ENCODE results near the gene PSMB11. TPM values are rescaled to one million over a fixed set of nuclear protein-coding genes. Genes with fewer than 3 reads are reported as not detected.

The PSMB11 gene
- total and polyA plus RNA-seq, 2 donors (not counting 1 experiment from before 2014, with no cell fraction given), result not detected

- ChIA-PET POLR2A (no interaction called here), CTCF (interaction anchor here (1.0 to 3.4 kb wide), 24 partner anchors 8 to 694 kb away, joined by 3 to 33 read pairs (median 6); partner anchors contain the start of genes ACIN1, C14orf119 and SLC7A8)
- WGBS (ENCODE audit: insufficient coverage), result 93% methylated on average over 4 of the region's 5 CpGs
- ATAC-seq (ENCODE audit: low read depth) (no peak), DNase-seq (no peak)
- Mint-ChIP-seq H3K4me1 (peaks cover 2% of the 10 kb centered on the region), H3K27ac (peak overlapping the region; percentile 16), H3K27me3 (no peaks in the 10 kb centered on the region), H3K9me3 (ENCODE audit: insufficient read depth) (no peaks in the 10 kb centered on the region), H3K4me3 (no peak overlapping the region)
- Histone ChIP-seq H3K36me3 (replicated peaks in 1 of 2; ENCODE audit: control extremely low read depth in 1 of 2, control insufficient read depth in 1 of 2, extremely low read depth in 1 of 2, insufficient read depth in 2 of 2, low read length in 1 of 2) (peaks cover 23 to 84% of the 10 kb centered on the region in 2 experiments), H3K4me3 (ENCODE audit: control extremely low read depth in 1 of 5, extremely low read depth in 1 of 5, insufficient read depth in 1 of 5, low read depth in 2 of 5, low read length in 4 of 5) (no peak overlapping the region), H3K27me3 (replicated peaks in 1 of 4; ENCODE audit: control extremely low read depth in 1 of 4, control insufficient read depth in 3 of 4, insufficient read depth in 4 of 4, low read length in 3 of 4) (no peaks in the 10 kb centered on the region), H2AFZ (ENCODE audit: insufficient read depth, low read depth, low read length, poor library complexity, severe bottlenecking) (no peak overlapping the region), H3K79me2 (ENCODE audit: control insufficient read depth, insufficient read depth, low read length) (peaks cover 19% of the 10 kb centered on the region), H3K9me3 (ENCODE audit: control extremely low read depth in 1 of 3, control insufficient read depth in 2 of 3, insufficient read depth in 1 of 3, low read length in 2 of 3) (no peaks in the 10 kb centered on the region), H4K20me1 (ENCODE audit: control insufficient read depth, insufficient read depth, low read length, poor library complexity, severe bottlenecking) (peaks cover 36% of the 10 kb centered on the region), H3K4me2 (replicated peaks; ENCODE audit: low read depth, low read length, poor library complexity, severe bottlenecking) (no peak overlapping the region), H3K27ac (ENCODE audit: low read length in 2 of 2) (no peak overlapping the region), H3K9ac (ENCODE audit: low read length) (no peak overlapping the region), H3K4me1 (ENCODE audit: control insufficient read depth in 2 of 2, insufficient read depth in 2 of 2, low read length in 2 of 2) (no peaks in the 10 kb centered on the region)
- intact Hi-C loops (cut with micrococcal nuclease), result loop anchor here (2.0 kb wide), 1 partner anchor 17 kb away; the partner anchor contains the start of genes ACIN1 and C14orf119
- TF ChIP-seq, protein P1, sequence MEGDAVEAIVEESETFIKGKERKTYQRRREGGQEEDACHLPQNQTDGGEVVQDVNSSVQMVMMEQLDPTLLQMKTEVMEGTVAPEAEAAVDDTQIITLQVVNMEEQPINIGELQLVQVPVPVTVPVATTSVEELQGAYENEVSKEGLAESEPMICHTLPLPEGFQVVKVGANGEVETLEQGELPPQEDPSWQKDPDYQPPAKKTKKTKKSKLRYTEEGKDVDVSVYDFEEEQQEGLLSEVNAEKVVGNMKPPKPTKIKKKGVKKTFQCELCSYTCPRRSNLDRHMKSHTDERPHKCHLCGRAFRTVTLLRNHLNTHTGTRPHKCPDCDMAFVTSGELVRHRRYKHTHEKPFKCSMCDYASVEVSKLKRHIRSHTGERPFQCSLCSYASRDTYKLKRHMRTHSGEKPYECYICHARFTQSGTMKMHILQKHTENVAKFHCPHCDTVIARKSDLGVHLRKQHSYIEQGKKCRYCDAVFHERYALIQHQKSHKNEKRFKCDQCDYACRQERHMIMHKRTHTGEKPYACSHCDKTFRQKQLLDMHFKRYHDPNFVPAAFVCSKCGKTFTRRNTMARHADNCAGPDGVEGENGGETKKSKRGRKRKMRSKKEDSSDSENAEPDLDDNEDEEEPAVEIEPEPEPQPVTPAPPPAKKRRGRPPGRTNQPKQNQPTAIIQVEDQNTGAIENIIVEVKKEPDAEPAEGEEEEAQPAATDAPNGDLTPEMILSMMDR (IDR thresholded peaks at IDR 0.05), result no peak
- TF ChIP-seq EZH2 (IDR thresholded peaks at IDR 0.05; ENCODE audit: borderline replicate concordance, insufficient read depth, low read depth, low read length, poor library complexity, severe bottlenecking), result no peak
Measured at GRCh38 chr14:23077962-23078361, 36.0 kb downstream of the PSMB11 start.

DNA sequence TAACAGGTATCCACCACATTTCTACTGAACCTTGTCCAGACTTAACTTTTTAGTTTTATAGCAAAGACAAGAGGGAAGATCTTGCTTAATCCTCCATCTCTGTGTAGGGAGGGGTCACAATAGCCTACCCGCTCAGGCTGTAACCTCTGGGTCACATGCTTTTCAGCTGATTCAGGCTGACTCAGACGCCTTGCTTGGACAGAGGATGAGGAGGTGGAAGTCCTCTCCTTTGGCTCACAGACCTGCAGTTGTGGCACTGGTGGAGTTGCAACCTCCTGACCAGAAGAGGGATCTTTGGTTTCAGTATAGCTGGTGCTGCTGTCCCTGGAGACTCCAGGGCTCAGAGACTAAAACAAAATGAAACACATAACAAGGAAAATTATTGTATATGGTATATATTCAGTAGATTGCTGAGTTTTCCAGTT, 36.7 kb downstream of the PSMB11 start:
- Mint-ChIP-seq H3K27me3 (no peaks in the 10 kb centered on the region), H3K4me1 (peaks cover 2% of the 10 kb centered on the region), H3K27ac (no peak overlapping the region), H3K4me3 (no peak overlapping the region), H3K9me3 (ENCODE audit: insufficient read depth) (no peaks in the 10 kb centered on the region)
- Histone ChIP-seq H3K36me3 (replicated peaks in 1 of 2; ENCODE audit: control extremely low read depth in 1 of 2, control insufficient read depth in 1 of 2, extremely low read depth in 1 of 2, insufficient read depth in 2 of 2, low read length in 1 of 2) (peaks cover 23 to 87% of the 10 kb centered on the region in 2 experiments), H2AFZ (ENCODE audit: insufficient read depth, low read depth, low read length, poor library complexity, severe bottlenecking) (no peak overlapping the region), H3K4me1 (ENCODE audit: control insufficient read depth in 2 of 2, insufficient read depth in 2 of 2, low read length in 2 of 2) (no peaks in the 10 kb centered on the region), H3K79me2 (ENCODE audit: control insufficient read depth, insufficient read depth, low read length) (peaks cover 22% of the 10 kb centered on the region), H4K20me1 (ENCODE audit: control insufficient read depth, insufficient read depth, low read length, poor library complexity, severe bottlenecking) (peaks cover 43% of the 10 kb centered on the region), H3K27me3 (replicated peaks in 1 of 4; ENCODE audit: control extremely low read depth in 1 of 4, control insufficient read depth in 3 of 4, insufficient read depth in 4 of 4, low read length in 3 of 4) (no peaks in the 10 kb centered on the region), H3K27ac (ENCODE audit: low read length in 2 of 2) (no peak overlapping the region), H3K4me2 (replicated peaks; ENCODE audit: low read depth, low read length, poor library complexity, severe bottlenecking) (no peak overlapping the region), H3K9me3 (ENCODE audit: control extremely low read depth in 1 of 3, control insufficient read depth in 2 of 3, insufficient read depth in 1 of 3, low read length in 2 of 3) (no peaks in the 10 kb centered on the region), H3K4me3 (ENCODE audit: control extremely low read depth in 1 of 5, extremely low read depth in 1 of 5, insufficient read depth in 1 of 5, low read depth in 2 of 5, low read length in 4 of 5) (no peak overlapping the region), H3K9ac (ENCODE audit: low read length) (no peak overlapping the region)
- TF ChIP-seq, protein P1 (IDR thresholded peaks at IDR 0.05), result no peak
- TF ChIP-seq EZH2 (IDR thresholded peaks at IDR 0.05; ENCODE audit: borderline replicate concordance, insufficient read depth, low read depth, low read length, poor library complexity, severe bottlenecking), result no peak
- CTCF ChIA-PET, result interaction anchor here (0.7 to 3.4 kb wide), 9 partner anchors 7 to 301 kb away, joined by 3 to 33 read pairs (median 6); partner anchors contain the start of genes ACIN1, C14orf119 and SLC7A8
- DNase-seq, result no peak
- intact Hi-C loops (cut with micrococcal nuclease), result no loop called here
- no peak for ATAC-seq (ENCODE audit: low read depth)
- POLR2A ChIA-PET, result no interaction called here
- 67% methylated on average over 2 of the region's 2 CpGs for WGBS (ENCODE audit: insufficient coverage)
